HepG2 (cell line): ENCODE data around the gene CDK7. TPM values are rescaled to one million over a fixed set of nuclear protein-coding genes. Genes with fewer than 3 reads are reported as not detected.

ENCODE experiments used
- CEBPG ChIP-seq: IDR thresholded peaks from 2 replicates; pipeline ENCODE4 v1.6.1; 2016
- DPF2 ChIP-seq: sonication (generic); formaldehyde crosslinking; IDR thresholded peaks from 2 replicates; pipeline ENCODE4 v1.4.0; 2020; ENCODE audit warnings: mild to moderate bottlenecking, low read depth, missing genetic modification reagents, borderline replicate concordance
- ELF1 ChIP-seq: sonication (generic); formaldehyde crosslinking; IDR thresholded peaks from 2 replicates; pipeline ENCODE4 v1.4.0; 2020; ENCODE audit warnings: missing genetic modification reagents
- FOSL2 ChIP-seq: sonication (generic); formaldehyde crosslinking; IDR thresholded peaks from 2 replicates; pipeline ENCODE4 v1.4.0; 2020; ENCODE audit warnings: missing genetic modification reagents
- HMGXB3 ChIP-seq: sonication (generic); formaldehyde crosslinking; IDR thresholded peaks from 2 replicates; pipeline ENCODE4 v1.4.0; 2020; ENCODE audit warnings: missing genetic modification reagents, borderline replicate concordance
- PRDM10 ChIP-seq: sonication (generic); formaldehyde crosslinking; IDR thresholded peaks from 2 replicates; pipeline ENCODE4 v1.4.0; 2020; ENCODE audit warnings: low read depth, missing genetic modification reagents
- SOX13 ChIP-seq, 3 experiments: fragments of 450-650 bp in 1 of 3; sonication (generic) in 1 of 3; formaldehyde crosslinking in 1 of 3; IDR thresholded peaks in 2 of 3; conservative IDR thresholded peaks in 1 of 3; 2 replicates each; pipeline versions ENCODE4 v1.5.0 to v1.6.1; 2016 to 2020; ENCODE audit warnings: antibody characterized with exemption in 1 of 3, mild to moderate bottlenecking in 1 of 3, missing compliant biosample characterization in 1 of 3, missing genetic modification reagents in 1 of 3, moderate library complexity in 1 of 3
- TFE3 ChIP-seq: IDR thresholded peaks from 2 replicates; pipeline ENCODE4 v1.6.1; 2016
- ZFAT ChIP-seq: sonication (generic); formaldehyde crosslinking; conservative IDR thresholded peaks from 2 replicates; pipeline ENCODE4 v1.8.1; 2023; ENCODE audit warnings: missing genetic modification reagents, inconsistent platforms
- polyA plus RNA-seq, 8 experiments: library from polyadenylated mRNA; depleted of rRNA in 3 of 8; stranded (reverse) in 7 of 8; unstranded in 1 of 8; fragments of >200 nt; fragmentation: Illumina TruSeq in 4 of 8; extraction: Trizol in 4 of 8; gene quantifications; 2 replicates each; pipeline versions ENCODE4 v1.2.1 to v1.2.3, GENCODE V29; 2011 to 2016; ENCODE audit warnings: low read depth in 4 of 8, missing spikeins in 1 of 8, mixed read lengths in 1 of 8; ENCODE audit not compliant: insufficient read depth in 1 of 8
- total RNA-seq, 5 experiments: library from RNA; depleted of rRNA; stranded (reverse); fragments of >200 nt; fragmentation: Illumina TruSeq; extraction: Trizol; gene quantifications; 2 replicates each; pipeline ENCODE4 v1.2.3, GENCODE V29; 2016; ENCODE audit warnings: low read depth in 1 of 5
- TF ChIP-seq, protein P1 (sequence below): sonication (generic); formaldehyde crosslinking; conservative IDR thresholded peaks from 2 replicates; pipeline ENCODE4 v1.4.0; 2020; ENCODE audit warnings: mild to moderate bottlenecking, missing genetic modification reagents, moderate library complexity
- TF ChIP-seq, protein P2 (sequence below): sonication (generic); formaldehyde crosslinking; IDR thresholded peaks from 2 replicates; pipeline ENCODE4 v1.4.0; 2020; ENCODE audit warnings: missing genetic modification reagents

Gene CDK7
- total and polyA plus RNA-seq, 2 of the 13 experiments (the other 11 are each of a cell fraction or from before 2014, with no cell fraction given) = 41.2 to 54.9 TPM

GRCh38 chr5:69213513-69214215 lies 21.0 kb upstream of the CDK7 start (continued):
- peak; percentile 96 for TF ChIP-seq PRDM10 (CRISPR knock-in tag)
- TF ChIP-seq, protein P1, sequence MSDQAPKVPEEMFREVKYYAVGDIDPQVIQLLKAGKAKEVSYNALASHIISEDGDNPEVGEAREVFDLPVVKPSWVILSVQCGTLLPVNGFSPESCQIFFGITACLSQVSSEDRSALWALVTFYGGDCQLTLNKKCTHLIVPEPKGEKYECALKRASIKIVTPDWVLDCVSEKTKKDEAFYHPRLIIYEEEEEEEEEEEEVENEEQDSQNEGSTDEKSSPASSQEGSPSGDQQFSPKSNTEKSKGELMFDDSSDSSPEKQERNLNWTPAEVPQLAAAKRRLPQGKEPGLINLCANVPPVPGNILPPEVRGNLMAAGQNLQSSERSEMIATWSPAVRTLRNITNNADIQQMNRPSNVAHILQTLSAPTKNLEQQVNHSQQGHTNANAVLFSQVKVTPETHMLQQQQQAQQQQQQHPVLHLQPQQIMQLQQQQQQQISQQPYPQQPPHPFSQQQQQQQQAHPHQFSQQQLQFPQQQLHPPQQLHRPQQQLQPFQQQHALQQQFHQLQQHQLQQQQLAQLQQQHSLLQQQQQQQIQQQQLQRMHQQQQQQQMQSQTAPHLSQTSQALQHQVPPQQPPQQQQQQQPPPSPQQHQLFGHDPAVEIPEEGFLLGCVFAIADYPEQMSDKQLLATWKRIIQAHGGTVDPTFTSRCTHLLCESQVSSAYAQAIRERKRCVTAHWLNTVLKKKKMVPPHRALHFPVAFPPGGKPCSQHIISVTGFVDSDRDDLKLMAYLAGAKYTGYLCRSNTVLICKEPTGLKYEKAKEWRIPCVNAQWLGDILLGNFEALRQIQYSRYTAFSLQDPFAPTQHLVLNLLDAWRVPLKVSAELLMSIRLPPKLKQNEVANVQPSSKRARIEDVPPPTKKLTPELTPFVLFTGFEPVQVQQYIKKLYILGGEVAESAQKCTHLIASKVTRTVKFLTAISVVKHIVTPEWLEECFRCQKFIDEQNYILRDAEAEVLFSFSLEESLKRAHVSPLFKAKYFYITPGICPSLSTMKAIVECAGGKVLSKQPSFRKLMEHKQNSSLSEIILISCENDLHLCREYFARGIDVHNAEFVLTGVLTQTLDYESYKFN = peak; percentile 45; the same call in 1 of the 2 replicates
- peak; percentile 26 for TF ChIP-seq DPF2
- TF ChIP-seq TFE3 = no peak
- TF ChIP-seq SOX13 (IDR thresholded peaks at IDR 0.05) = no peak
- TF ChIP-seq SOX13 (CRISPR knock-in tag; conservative IDR thresholded peaks at IDR 0.05 in 1 of 2, IDR thresholded peaks at IDR 0.05 in 1 of 2) = peak in 1 of 2 experiments; percentile 38; a peak in 1 of 4 replicates
- peak; percentile 95 for TF ChIP-seq FOSL2
- TF ChIP-seq ZFAT (CRISPR knock-in tag) = no peak
- TF ChIP-seq, protein P2, sequence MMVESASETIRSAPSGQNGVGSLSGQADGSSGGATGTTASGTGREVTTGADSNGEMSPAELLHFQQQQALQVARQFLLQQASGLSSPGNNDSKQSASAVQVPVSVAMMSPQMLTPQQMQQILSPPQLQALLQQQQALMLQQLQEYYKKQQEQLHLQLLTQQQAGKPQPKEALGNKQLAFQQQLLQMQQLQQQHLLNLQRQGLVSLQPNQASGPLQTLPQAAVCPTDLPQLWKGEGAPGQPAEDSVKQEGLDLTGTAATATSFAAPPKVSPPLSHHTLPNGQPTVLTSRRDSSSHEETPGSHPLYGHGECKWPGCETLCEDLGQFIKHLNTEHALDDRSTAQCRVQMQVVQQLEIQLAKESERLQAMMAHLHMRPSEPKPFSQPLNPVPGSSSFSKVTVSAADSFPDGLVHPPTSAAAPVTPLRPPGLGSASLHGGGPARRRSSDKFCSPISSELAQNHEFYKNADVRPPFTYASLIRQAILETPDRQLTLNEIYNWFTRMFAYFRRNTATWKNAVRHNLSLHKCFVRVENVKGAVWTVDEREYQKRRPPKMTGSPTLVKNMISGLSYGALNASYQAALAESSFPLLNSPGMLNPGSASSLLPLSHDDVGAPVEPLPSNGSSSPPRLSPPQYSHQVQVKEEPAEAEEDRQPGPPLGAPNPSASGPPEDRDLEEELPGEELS = no peak
- TF ChIP-seq ELF1 (CRISPR knock-in tag) = 0 out of 2 replicates have a peak, but pooled peaks have one; percentile 10
- TF ChIP-seq HMGXB3 (CRISPR knock-in tag) = peak; percentile 28; the same call in 1 of the 2 replicates
- TF ChIP-seq CEBPG (CRISPR knock-in tag) = peak; percentile 65
